Bronchial epithelial cell (primary cell): ENCODE measurements around the gene PMM2. TPM values are rescaled to one million over a fixed set of nuclear protein-coding genes. Genes with fewer than 3 reads are reported as not detected.

Source experiments
- DNase-seq: peaks from one replicate; pipeline ENCODE4 v3.0.0-alpha.2; 2010; ENCODE audit warnings: low read depth
- FAIRE-seq: peaks from 2 replicates; lab custom pipeline; 2011; peaks lifted over from hg19 to GRCh38; lab: Jason Lieb, UNC
- H3K27me3 ChIP-seq: 2 replicates; pipeline ENCODE4 v1.5.1; 2011; ENCODE audit warnings: low read length; ENCODE audit not compliant: control insufficient read depth, insufficient read depth
- H3K36me3 ChIP-seq: 2 replicates; pipeline ENCODE4 v1.5.1; 2011; ENCODE audit warnings: low read length; ENCODE audit not compliant: control insufficient read depth, insufficient read depth
- H3K4me3 ChIP-seq: 2 replicates; pipeline ENCODE4 v1.5.1; 2011; ENCODE audit warnings: mild to moderate bottlenecking, low read depth, low read length, control low read depth
- total RNA-seq: library from RNA; depleted of rRNA; stranded (reverse); fragments of >200 nt; gene quantifications from 2 replicates; pipeline ENCODE4 v1.2.1, GENCODE V29; 2014
- TF ChIP-seq, protein P1 (sequence below): IDR thresholded peaks from 2 replicates; pipeline ENCODE4 v1.5.1; 2011; ENCODE audit warnings: mild to moderate bottlenecking, moderate library complexity, low read length, control low read depth, inconsistent platforms; ENCODE audit not compliant: insufficient read depth, severe bottlenecking

PMM2 gene
- total RNA-seq, 1 donor from 2014 or later: 25.5 TPM

GRCh38 chr16:8878523-8878911 is 80.9 kb downstream of the PMM2 start:
- H3K4me3 ChIP-seq: no peak overlapping the region
- DNase-seq: peak; percentile 87
- no peak for FAIRE-seq
- H3K36me3 ChIP-seq: no peaks in the 10 kb centered on the region
- no peaks in the 10 kb centered on the region for H3K27me3 ChIP-seq
- TF ChIP-seq, protein P1, sequence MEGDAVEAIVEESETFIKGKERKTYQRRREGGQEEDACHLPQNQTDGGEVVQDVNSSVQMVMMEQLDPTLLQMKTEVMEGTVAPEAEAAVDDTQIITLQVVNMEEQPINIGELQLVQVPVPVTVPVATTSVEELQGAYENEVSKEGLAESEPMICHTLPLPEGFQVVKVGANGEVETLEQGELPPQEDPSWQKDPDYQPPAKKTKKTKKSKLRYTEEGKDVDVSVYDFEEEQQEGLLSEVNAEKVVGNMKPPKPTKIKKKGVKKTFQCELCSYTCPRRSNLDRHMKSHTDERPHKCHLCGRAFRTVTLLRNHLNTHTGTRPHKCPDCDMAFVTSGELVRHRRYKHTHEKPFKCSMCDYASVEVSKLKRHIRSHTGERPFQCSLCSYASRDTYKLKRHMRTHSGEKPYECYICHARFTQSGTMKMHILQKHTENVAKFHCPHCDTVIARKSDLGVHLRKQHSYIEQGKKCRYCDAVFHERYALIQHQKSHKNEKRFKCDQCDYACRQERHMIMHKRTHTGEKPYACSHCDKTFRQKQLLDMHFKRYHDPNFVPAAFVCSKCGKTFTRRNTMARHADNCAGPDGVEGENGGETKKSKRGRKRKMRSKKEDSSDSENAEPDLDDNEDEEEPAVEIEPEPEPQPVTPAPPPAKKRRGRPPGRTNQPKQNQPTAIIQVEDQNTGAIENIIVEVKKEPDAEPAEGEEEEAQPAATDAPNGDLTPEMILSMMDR: no peak

- TF ChIP-seq, protein P1: no peak
- Histone ChIP-seq H3K4me3 (no peak overlapping the region), H3K27me3 (no peaks in the 10 kb centered on the region), H3K36me3 (no peaks in the 10 kb centered on the region)
- FAIRE-seq (no peak), DNase-seq (no peak)
Measured at GRCh38 chr16:8880839-8881510, 83.3 kb downstream of the PMM2 start.

GRCh38 chr16:8882041-8882617 is 84.5 kb downstream of the PMM2 start, which contains the start of gene LITAFD:
TSS of gene LITAFD (plus strand) at chr16:8882351. CDS start at chr16:8884356, 2,005 bp downstream.
- DNase-seq (no peak), FAIRE-seq (no peak)
- TF ChIP-seq, protein P1: no peak
- Histone ChIP-seq H3K4me3 (no peak within 1 kb of the TSS), H3K27me3 (no peaks in the 10 kb centered on the region), H3K36me3 (no peaks in the 10 kb centered on the region)

DNA sequence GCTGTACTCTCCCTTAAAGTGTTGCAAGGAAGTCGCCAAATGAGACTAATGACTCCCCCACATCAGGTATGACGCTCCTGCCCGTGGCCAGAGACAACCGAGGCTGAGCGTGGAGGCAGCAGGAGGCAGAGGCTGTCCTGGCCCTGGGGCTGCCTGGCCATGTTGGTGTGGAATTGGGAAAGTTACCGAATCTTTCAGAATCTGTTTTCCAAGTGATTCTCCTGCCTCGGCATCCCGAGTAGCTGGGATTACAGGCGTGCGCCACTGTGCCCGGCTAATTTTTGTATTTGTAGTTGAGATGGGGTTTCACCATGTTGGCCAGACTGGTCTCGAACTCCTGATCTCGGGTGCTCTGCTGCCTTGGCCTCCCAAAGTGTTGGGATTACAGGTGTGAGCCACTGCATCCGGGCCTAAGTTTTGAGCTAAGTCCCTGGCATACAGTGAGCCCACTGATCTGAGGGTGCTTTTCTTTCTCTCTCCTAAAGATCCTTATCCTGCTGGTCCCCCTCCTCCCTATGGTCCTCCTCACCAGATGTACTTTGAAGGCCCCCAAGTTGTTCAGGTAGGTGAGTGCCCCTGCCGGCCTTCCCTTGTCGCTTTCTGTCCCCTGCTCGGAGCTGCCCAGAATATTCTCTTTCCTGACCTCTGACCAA is 85.2 kb downstream of the PMM2 start:
- no peaks in the 10 kb centered on the region for H3K27me3 ChIP-seq
- FAIRE-seq (no peak), DNase-seq (no peak)
- no peaks in the 10 kb centered on the region for H3K36me3 ChIP-seq
- TF ChIP-seq, protein P1: no peak
- no peak overlapping the region for H3K4me3 ChIP-seq

DNA sequence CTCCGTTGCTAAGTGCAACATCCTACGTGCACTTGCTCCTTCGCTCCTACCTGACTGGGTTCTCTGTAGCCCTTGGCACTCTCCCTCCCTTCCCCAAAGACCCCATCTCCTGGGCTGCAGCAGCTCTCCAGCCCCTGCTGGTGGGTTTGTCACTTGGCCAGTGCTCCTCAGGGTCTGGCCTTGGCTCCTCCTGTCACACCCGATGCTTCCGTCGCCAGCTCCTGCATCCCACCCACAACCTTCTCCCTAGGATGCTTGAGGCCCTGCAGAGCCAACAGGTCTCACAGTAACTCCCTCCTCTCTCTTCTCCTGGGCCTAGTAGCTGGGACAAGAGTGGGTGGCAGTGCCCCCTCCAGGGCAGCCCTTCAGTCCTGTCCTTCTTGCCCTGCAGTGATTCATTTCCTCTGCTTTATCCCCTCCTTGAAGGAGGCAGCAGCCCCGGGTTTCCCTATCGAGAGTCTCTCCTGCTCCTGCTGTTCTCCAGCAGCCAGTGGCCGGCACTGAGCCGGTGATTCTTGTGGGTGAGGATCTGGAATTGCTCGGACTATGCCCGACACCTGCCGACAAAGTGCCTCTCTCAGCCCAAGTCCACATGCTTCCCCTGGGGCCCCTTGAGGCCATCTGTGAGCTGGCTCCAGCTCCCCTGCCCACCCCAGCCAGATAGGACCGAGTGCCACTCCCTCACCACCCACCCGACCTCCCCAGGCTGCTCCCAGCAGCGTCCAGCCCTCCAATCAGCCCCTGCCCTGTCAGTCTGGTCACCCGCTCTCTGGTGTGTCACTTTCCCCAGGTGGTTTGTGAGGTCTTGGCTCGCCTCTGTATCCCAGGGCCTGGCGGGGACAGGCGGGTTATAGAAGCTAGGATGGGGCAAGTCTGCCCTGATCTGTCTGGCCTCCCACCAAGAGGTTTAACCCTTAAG is 88.3 kb downstream of the PMM2 start:
- no peak for FAIRE-seq
- Histone ChIP-seq H3K27me3 (no peaks in the 10 kb centered on the region), H3K4me3 (no peak overlapping the region), H3K36me3 (no peaks in the 10 kb centered on the region)
- peak; percentile 41 for DNase-seq
- TF ChIP-seq, protein P1: peak; percentile 9
